CD4-positive, CD25-positive, alpha-beta regulatory T cell (primary cell): ENCODE measurements around the gene S100A9. TPM values are rescaled to one million over a fixed set of nuclear protein-coding genes. Genes with fewer than 3 reads are reported as not detected.

Experiments
- ATAC-seq, 2 donors: fragments of 150-1000 bp; cut with Tn5 transposase; one replicate each; pipeline ENCODE4 v1.10.0; 2021; ENCODE audit warnings: low read depth in 2 of 2, moderate number of reproducible peaks in 2 of 2, moderate library complexity in 1 of 2
- DNase-seq, 3 donors: peaks; one replicate each; pipeline versions ENCODE4 v3.0.0 to v3.0.0-alpha.2; 2012 to 2022; ENCODE audit warnings: mixed read lengths in 1 of 3
- H3K27ac ChIP-seq: one replicate; pipeline ENCODE4 v1.7.0; 2013; ENCODE audit warnings: mild to moderate bottlenecking, low read length; ENCODE audit not compliant: insufficient read depth, poor library complexity, severe bottlenecking
- H3K27me3 ChIP-seq: one replicate; pipeline ENCODE4 v1.7.0; 2013; ENCODE audit warnings: low read length; ENCODE audit not compliant: control insufficient read depth, insufficient read depth
- H3K36me3 ChIP-seq: one replicate; pipeline ENCODE4 v1.7.0; 2013; ENCODE audit warnings: mild to moderate bottlenecking, low read length, moderate library complexity; ENCODE audit not compliant: control insufficient read depth, insufficient read depth
- H3K4me1 ChIP-seq: 2 replicates; pipeline ENCODE4 v1.7.0; 2013; ENCODE audit warnings: mild to moderate bottlenecking, low read length; ENCODE audit not compliant: insufficient read depth, control insufficient read depth, poor library complexity, severe bottlenecking
- H3K4me3 ChIP-seq: one replicate; pipeline ENCODE4 v1.7.0; 2013; ENCODE audit warnings: low read depth, mild to moderate bottlenecking, low read length, moderate library complexity
- H3K9me3 ChIP-seq, 2 experiments: 1 replicate in 1 of 2; 2 replicates in 1 of 2; pipeline ENCODE4 v1.7.0; 2013; ENCODE audit warnings: low read length in 2 of 2, mild to moderate bottlenecking in 1 of 2, moderate library complexity in 1 of 2; ENCODE audit not compliant: control insufficient read depth in 2 of 2
- H3K27ac Mint-ChIP-seq, 3 donors: one replicate each; pipeline ENCODE4 v1.8.0; 2020 to 2022; ENCODE audit warnings: mild to moderate bottlenecking in 3 of 3, mixed read lengths in 3 of 3, moderate library complexity in 2 of 3
- H3K27me3 Mint-ChIP-seq: one replicate; pipeline ENCODE4 v1.8.0; 2022; ENCODE audit warnings: mild to moderate bottlenecking, mixed read lengths
- H3K36me3 Mint-ChIP-seq: one replicate; pipeline ENCODE4 v1.8.0; 2020; ENCODE audit warnings: mixed read lengths
- H3K4me1 Mint-ChIP-seq, 4 donors: one replicate each; pipeline ENCODE4 v1.8.0; 2020 to 2022; ENCODE audit warnings: mixed read lengths in 4 of 4, mild to moderate bottlenecking in 1 of 4
- H3K4me3 Mint-ChIP-seq, 4 donors: one replicate each; pipeline ENCODE4 v1.8.0; 2020 to 2022; ENCODE audit warnings: mild to moderate bottlenecking in 4 of 4, mixed read lengths in 4 of 4, moderate library complexity in 3 of 4
- H3K9me3 Mint-ChIP-seq, 7 donors: one replicate each; pipeline ENCODE4 v1.8.0; 2020 to 2022; ENCODE audit warnings: mixed read lengths in 7 of 7, mild to moderate bottlenecking in 3 of 7, moderate library complexity in 2 of 7
- polyA plus RNA-seq, 4 donors: library from polyadenylated mRNA; unstranded; fragments of 300-500 nt; fragmentation: Illumina TruSeq; gene quantifications; one replicate each; pipeline ENCODE4 v1.2.3, GENCODE V29; 2021
- total RNA-seq: library from RNA; stranded (reverse); gene quantifications from one replicate; pipeline ENCODE4 v1.2.3, GENCODE V29; 2022

Gene S100A9
- total and polyA plus RNA-seq, 5 donors from 2014 or later = 0.96 to 37.6 (median 8.6) TPM; not detected in 1

GRCh38 chr1:153350321-153350957 lies 7.2 kb upstream of the S100A9 start:
- H3K9me3 ChIP-seq = no peaks in the 10 kb centered on the region
- peaks cover 18% of the 10 kb centered on the region for H3K27me3 Mint-ChIP-seq
- ATAC-seq = no peak

GRCh38 chr1:153352523-153352922 lies 5.1 kb upstream of the S100A9 start:
- Mint-ChIP-seq H3K9me3 (peaks cover 0 to 1% (median 0%) of the 10 kb centered on the region in 7 donors), H3K27ac (peak overlapping the region in 1 of 3 donors; percentile 48), H3K4me3 (no peak overlapping the region), H3K36me3 (no peaks in the 10 kb centered on the region), H3K4me1 (peaks cover 0 to 7% (median 4%) of the 10 kb centered on the region in 4 donors), H3K27me3 (peaks cover 18% of the 10 kb centered on the region)
- DNase-seq = peak; percentile 36 to 67 (median 55)
- Histone ChIP-seq H3K27me3 (peaks cover 3% of the 10 kb centered on the region), H3K27ac (no peak overlapping the region), H3K36me3 (no peaks in the 10 kb centered on the region), H3K4me1 (peaks cover under 1% of the 10 kb centered on the region), H3K9me3 (no peaks in the 10 kb centered on the region), H3K4me3 (no peak overlapping the region)
- peak; percentile 53 to 65 for ATAC-seq

More at GRCh38 chr1:153350321-153350957, 7.2 kb upstream of the S100A9 start:
- DNase-seq = no peak
- H3K36me3 Mint-ChIP-seq = no peaks in the 10 kb centered on the region
- no peak overlapping the region for H3K27ac ChIP-seq
- no peak overlapping the region for H3K27ac Mint-ChIP-seq
- H3K4me3 Mint-ChIP-seq = no peak overlapping the region
- peaks cover 0 to 1% (median 0%) of the 10 kb centered on the region in 7 donors for H3K9me3 Mint-ChIP-seq
- peaks cover 11% of the 10 kb centered on the region for H3K4me1 ChIP-seq
- H3K4me1 Mint-ChIP-seq = peaks cover 0 to 13% (median 7%) of the 10 kb centered on the region in 4 donors
- H3K36me3 ChIP-seq = no peaks in the 10 kb centered on the region
- peaks cover 3% of the 10 kb centered on the region for H3K27me3 ChIP-seq
- no peak overlapping the region for H3K4me3 ChIP-seq

GRCh38 chr1:153353226-153353947 lies 4.3 kb upstream of the S100A9 start:
- DNase-seq (no peak), ATAC-seq (no peak)
- H3K4me3 Mint-ChIP-seq = no peak overlapping the region
- peaks cover 6% of the 10 kb centered on the region for H3K4me1 ChIP-seq
- peaks cover 18% of the 10 kb centered on the region for H3K27me3 Mint-ChIP-seq
- peaks cover 3% of the 10 kb centered on the region for H3K27me3 ChIP-seq
- no peak overlapping the region for H3K27ac ChIP-seq
- H3K36me3 Mint-ChIP-seq = no peaks in the 10 kb centered on the region
- no peaks in the 10 kb centered on the region for H3K9me3 ChIP-seq
- H3K4me1 Mint-ChIP-seq = peaks cover 0 to 15% (median 6%) of the 10 kb centered on the region in 4 donors
- H3K4me3 ChIP-seq = no peak overlapping the region
- H3K9me3 Mint-ChIP-seq = peaks cover 0 to 1% (median 0%) of the 10 kb centered on the region in 7 donors
- no peak overlapping the region for H3K27ac Mint-ChIP-seq
- H3K36me3 ChIP-seq = no peaks in the 10 kb centered on the region

- no peaks in the 10 kb centered on the region for H3K9me3 ChIP-seq
- H3K4me3 Mint-ChIP-seq = no peak overlapping the region
These were observed 3.0 kb upstream of the S100A9 start for GRCh38 chr1:153354515-153355193.

GRCh38 chr1:153355445-153356071 lies 2.1 kb upstream of the S100A9 start:
- H3K9me3 ChIP-seq = no peaks in the 10 kb centered on the region
- peaks cover 6% of the 10 kb centered on the region for H3K4me1 ChIP-seq
- peaks cover 0 to 15% (median 6%) of the 10 kb centered on the region in 4 donors for H3K4me1 Mint-ChIP-seq
- no peak overlapping the region for H3K27ac ChIP-seq
- H3K27me3 Mint-ChIP-seq = peaks cover 15% of the 10 kb centered on the region
- H3K27me3 ChIP-seq = peaks cover 3% of the 10 kb centered on the region
- peak overlapping the region in 1 of 4 donors; percentile 21 for H3K4me3 Mint-ChIP-seq
- H3K9me3 Mint-ChIP-seq = peaks cover 0 to 1% (median 0%) of the 10 kb centered on the region in 7 donors
- no peak overlapping the region for H3K27ac Mint-ChIP-seq
- peak in 1 of 2 donors; percentile 50 for ATAC-seq
- H3K36me3 Mint-ChIP-seq = no peaks in the 10 kb centered on the region
- no peaks in the 10 kb centered on the region for H3K36me3 ChIP-seq
- peak in 1 of 3 donors; percentile 70 for DNase-seq
- H3K4me3 ChIP-seq = no peak overlapping the region

More at GRCh38 chr1:153354515-153355193, 3.0 kb upstream of the S100A9 start:
- H3K27me3 Mint-ChIP-seq = peaks cover 17% of the 10 kb centered on the region
- no peak overlapping the region for H3K27ac Mint-ChIP-seq
- peaks cover 0 to 15% (median 6%) of the 10 kb centered on the region in 4 donors for H3K4me1 Mint-ChIP-seq
- peaks cover 3% of the 10 kb centered on the region for H3K27me3 ChIP-seq
- DNase-seq = no peak
- no peaks in the 10 kb centered on the region for H3K36me3 ChIP-seq
- peaks cover 0 to 1% (median 0%) of the 10 kb centered on the region in 7 donors for H3K9me3 Mint-ChIP-seq
- no peaks in the 10 kb centered on the region for H3K36me3 Mint-ChIP-seq
- no peak overlapping the region for H3K4me3 ChIP-seq
- peaks cover 6% of the 10 kb centered on the region for H3K4me1 ChIP-seq
- H3K27ac ChIP-seq = no peak overlapping the region
- no peak for ATAC-seq

GRCh38 chr1:153356392-153357075 lies 1.1 kb upstream of the S100A9 start:
- peaks cover 11% of the 10 kb centered on the region for H3K27me3 Mint-ChIP-seq
- H3K4me3 Mint-ChIP-seq = no peak overlapping the region
- H3K27ac Mint-ChIP-seq = peak overlapping the region in 1 of 3 donors; percentile 31
- ATAC-seq (no peak), DNase-seq (no peak)
- H3K4me3 ChIP-seq = no peak overlapping the region
- no peak overlapping the region for H3K27ac ChIP-seq
- H3K4me1 ChIP-seq = peaks cover 6% of the 10 kb centered on the region
- no peaks in the 10 kb centered on the region for H3K36me3 ChIP-seq
- H3K4me1 Mint-ChIP-seq = peaks cover 0 to 15% (median 6%) of the 10 kb centered on the region in 4 donors
- no peaks in the 10 kb centered on the region for H3K36me3 Mint-ChIP-seq
- H3K9me3 ChIP-seq = no peaks in the 10 kb centered on the region
- peaks cover 0 to 1% (median 0%) of the 10 kb centered on the region in 7 donors for H3K9me3 Mint-ChIP-seq
- H3K27me3 ChIP-seq = no peaks in the 10 kb centered on the region
